K562 (cell line): Measurements from ENCODE around the gene ULK2. TPM values are rescaled to one million over a fixed set of nuclear protein-coding genes. Genes with fewer than 3 reads are reported as not detected.

Experiments used
- ATAC-seq: fragments of 200-7000 bp; cut with Tn5 transposase; 3 replicates; pipeline ENCODE4 v1.9.1; 2020; ENCODE audit warnings: moderate library complexity
- BruUV-seq: library from RNA; stranded (reverse); fragments of 400-500 nt; replicated peaks from 2 replicates; lab custom pipeline; 2021; lab: Mats Ljungman, UMichigan
- CTCF ChIA-PET: fragments of 300-600 bp; formaldehyde crosslinking; extraction: SDS; loops from one replicate; lab custom pipeline; 2021; ENCODE audit warnings: low intra/inter-chr PET ratio; lab: Yijun Ruan, JAX
- POLR2A ChIA-PET: fragments of 300-600, 350-650 bp; sonication (Branson Sonifier 250); formaldehyde crosslinking; extraction: SDS; loops from one replicate; lab custom pipeline; 2021; ENCODE audit warnings: antibody characterized with exemption, inconsistent platforms; lab: Yijun Ruan, JAX
- DNase-seq, 4 experiments: peaks; one replicate each; pipeline versions ENCODE4 v3.0.0 to v3.0.0-alpha.2; 2011 to 2018; ENCODE audit warnings: low spot score in 3 of 4, mixed read lengths in 3 of 4; ENCODE audit errors: extremely low read depth in 1 of 4
- FAIRE-seq: peaks from 2 replicates; lab custom pipeline; 2011; peaks lifted over from hg19 to GRCh38; lab: Jason Lieb, UNC
- H2AFZ ChIP-seq: 2 replicates; pipeline ENCODE4 v1.6.0; 2011; ENCODE audit warnings: low read depth, low read length, control low read depth, inconsistent platforms
- H3K27ac ChIP-seq: fragments of 200-600 bp; 3 replicates; pipeline ENCODE4 v1.8.0; 2011; ENCODE audit warnings: low read depth, mild to moderate bottlenecking, control low read depth, inconsistent platforms, low read length, moderate library complexity, mixed read lengths; ENCODE audit errors: extremely low read depth
- H3K27me3 ChIP-seq, 2 experiments: fragments of 300-600 bp in 1 of 2; 2 replicates in 1 of 2; 3 replicates in 1 of 2; pipeline versions ENCODE4 v1.6.0 to v1.8.0; 2011; ENCODE audit warnings: inconsistent platforms in 2 of 2, low read length in 2 of 2, mild to moderate bottlenecking in 1 of 2, mixed read lengths in 1 of 2, moderate library complexity in 1 of 2; ENCODE audit not compliant: control insufficient read depth in 2 of 2, insufficient read depth in 2 of 2
- H3K36me3 ChIP-seq: fragments of 300-600 bp; 3 replicates; pipeline ENCODE4 v1.8.0; 2011; ENCODE audit warnings: mild to moderate bottlenecking, low read length, inconsistent platforms; ENCODE audit not compliant: control insufficient read depth, insufficient read depth
- H3K4me1 ChIP-seq, 2 experiments: fragments of 200-600 bp in 1 of 2; replicated peaks in 1 of 2; 2 replicates in 1 of 2; 3 replicates in 1 of 2; pipeline versions ENCODE4 v1.5.1 to v1.8.0; 2011; ENCODE audit warnings: inconsistent platforms in 2 of 2, low read length in 2 of 2, mild to moderate bottlenecking in 1 of 2, mixed read lengths in 1 of 2, moderate library complexity in 1 of 2; ENCODE audit not compliant: control insufficient read depth in 2 of 2, insufficient read depth in 2 of 2
- H3K4me2 ChIP-seq: 2 replicates; pipeline ENCODE4 v1.6.1; 2011; ENCODE audit warnings: low read length, control low read depth, inconsistent platforms, mixed read lengths; ENCODE audit not compliant: insufficient read depth
- H3K4me3 ChIP-seq: fragments of 200-600 bp; sonication (generic), shearing (Covaris generic); 2 replicates; pipeline ENCODE4 v1.5.1; 2016; ENCODE audit warnings: control low read depth, inconsistent platforms
- H3K79me2 ChIP-seq: fragments of 200-600 bp; 3 replicates; pipeline ENCODE4 v1.8.0; 2011; ENCODE audit warnings: low read length, inconsistent platforms; ENCODE audit not compliant: control insufficient read depth, insufficient read depth
- H3K9ac ChIP-seq, 2 experiments: 2 replicates each; pipeline versions ENCODE4 v1.6.0 to v1.6.1; 2011; ENCODE audit warnings: low read depth in 2 of 2, low read length in 2 of 2, control low read depth in 1 of 2, inconsistent platforms in 1 of 2, mild to moderate bottlenecking in 1 of 2, mixed read lengths in 1 of 2; ENCODE audit not compliant: insufficient read depth in 1 of 2
- H3K9me1 ChIP-seq: one replicate; pipeline ENCODE4 v1.6.0; 2011; ENCODE audit warnings: inconsistent platforms, mild to moderate bottlenecking, low read length, moderate library complexity; ENCODE audit not compliant: control insufficient read depth, insufficient read depth
- H3K9me3 ChIP-seq: replicated peaks from 2 replicates; pipeline ENCODE4 v1.5.1; 2011; ENCODE audit warnings: low read depth, low read length, inconsistent platforms; ENCODE audit not compliant: control insufficient read depth, insufficient read depth
- H4K20me1 ChIP-seq: replicated peaks from 2 replicates; pipeline ENCODE4 v1.6.1; 2011; ENCODE audit warnings: low read length, inconsistent platforms, mixed read lengths; ENCODE audit not compliant: control insufficient read depth, insufficient read depth
- ATF6 ChIP-seq: sonication (generic); formaldehyde crosslinking; IDR thresholded peaks from 2 replicates; pipeline ENCODE4 v1.4.0; 2020; ENCODE audit warnings: mild to moderate bottlenecking, missing genetic modification reagents
- BRCA1 ChIP-seq, 2 experiments: fragments of 450-650 bp in 1 of 2; sonication (generic) in 1 of 2; formaldehyde crosslinking in 1 of 2; IDR thresholded peaks; 2 replicates each; pipeline versions ENCODE4 v1.5.0 to v1.6.1; 2017 to 2020; ENCODE audit warnings: mild to moderate bottlenecking in 1 of 2, missing genetic modification reagents in 1 of 2
- BRD9 ChIP-seq: fragments of 450-650 bp; IDR thresholded peaks from 2 replicates; pipeline ENCODE4 v1.6.1; 2018; ENCODE audit warnings: low read depth; ENCODE audit not compliant: partially characterized antibody
- HIVEP1 ChIP-seq: fragments of 250-450 bp; sonication (Bioruptor Pico); IDR thresholded peaks from 2 replicates; pipeline ENCODE4 v1.4.0; 2020; ENCODE audit warnings: mild to moderate bottlenecking
- HNRNPL ChIP-seq: fragments of 200-400 bp; formaldehyde crosslinking; IDR thresholded peaks from 2 replicates; pipeline ENCODE4 v1.6.1; 2017; ENCODE audit warnings: low read depth, mild to moderate bottlenecking, low read length
- PKNOX1 ChIP-seq: fragments of 450-650 bp; IDR thresholded peaks from 2 replicates; pipeline ENCODE4 v1.6.1; 2016
- SIN3B ChIP-seq: fragments of 450-650 bp; IDR thresholded peaks from 2 replicates; pipeline ENCODE4 v1.6.1; 2017; ENCODE audit warnings: low read depth, mild to moderate bottlenecking, moderate library complexity
- SRSF1 ChIP-seq: fragments of 200-400 bp; formaldehyde crosslinking; IDR thresholded peaks from 2 replicates; pipeline ENCODE4 v1.6.1; 2017; ENCODE audit warnings: mild to moderate bottlenecking, low read depth, low read length, moderate library complexity
- ZBTB5 ChIP-seq: fragments of 450-650 bp; IDR thresholded peaks from 2 replicates; pipeline ENCODE4 v1.6.1; 2017; ENCODE audit warnings: antibody characterized with exemption
- ZNF175 ChIP-seq: fragments of 200-800 bp; sonication (Bioruptor generic); IDR thresholded peaks from 2 replicates; pipeline ENCODE4 v1.6.1; 2016; ENCODE audit warnings: low read depth, mild to moderate bottlenecking, missing genetic modification characterization, missing compliant biosample characterization
- ZNF41 ChIP-seq: fragments of 250-450 bp; sonication (Bioruptor Pico); conservative IDR thresholded peaks from 2 replicates; pipeline ENCODE4 v1.4.0; 2020; ENCODE audit warnings: mild to moderate bottlenecking
- ZNF431 ChIP-seq: sonication (generic); formaldehyde crosslinking; IDR thresholded peaks from 2 replicates; pipeline ENCODE4 v1.8.0; 2022; ENCODE audit warnings: mild to moderate bottlenecking, missing genetic modification reagents
- ZNF449 ChIP-seq: fragments of 250-450 bp; sonication (Bioruptor Pico); IDR thresholded peaks from 2 replicates; pipeline ENCODE4 v1.8.0; 2022; ENCODE audit warnings: moderate library complexity, mild to moderate bottlenecking, inconsistent platforms
- WGBS: fragments of 100-300 bp; shearing (Covaris generic); methylation state at CpG from one replicate; pipeline ENCODE4 v1.1.6; 2016; ENCODE audit warnings: low coverage, mixed read lengths; ENCODE audit not compliant: insufficient coverage; ENCODE audit errors: missing lambda C conversion rate; 5-methylcytosine and 5-hydroxymethylcytosine counted together
- in situ Hi-C: fragments of 300-500 bp; cut with MboI; formaldehyde crosslinking; loops from 4 replicates; pipeline ENCODE4 v1.15.0; 2018; ENCODE audit warnings: inconsistent platforms, mixed read lengths
- intact Hi-C: fragments of 100-400 bp; cut with micrococcal nuclease; formaldehyde crosslinking; loops from 2 replicates; pipeline ENCODE4 v1.14.2; 2022
- polyA plus RNA-seq, 8 experiments: library from polyadenylated mRNA; depleted of rRNA in 4 of 8; stranded (reverse) in 5 of 8; unstranded in 3 of 8; fragments of >200 nt; fragmentation: Nextera tagmentation in 2 of 8; fragmentation: Illumina TruSeq in 1 of 8; extraction: Ambion mirVana in 2 of 8; extraction: Trizol in 1 of 8; gene quantifications; 2 replicates each; pipeline versions ENCODE4 v1.2.1 to v1.2.3, GENCODE V29; 2011 to 2014; ENCODE audit warnings: inconsistent platforms in 1 of 8, missing spikeins in 1 of 8
- total RNA-seq, 7 experiments: library from RNA; depleted of rRNA in 6 of 7; stranded (reverse); fragments of >200 nt in 6 of 7; fragmentation: Illumina TruSeq in 2 of 7; extraction: Trizol in 2 of 7; gene quantifications; 2 replicates each; pipeline versions ENCODE4 v1.2.1 to v1.2.3, GENCODE V29; 2011 to 2021; ENCODE audit warnings: low replicate concordance in 1 of 7

The ULK2 gene
- total and polyA plus RNA-seq, 9 of the 15 experiments (the other 6 are each of a cell fraction or from before 2014, with no cell fraction given): 0.01 to 0.18 (median 0.07) TPM; not detected in 5

- TF ChIP-seq ZBTB5: no peak
- no peak for TF ChIP-seq ZNF41
- TF ChIP-seq ATF6 (CRISPR knock-in tag): no peak
- TF ChIP-seq ZNF431 (CRISPR knock-in tag): no peak
Observed at GRCh38 chr17:19753051-19753509, 114.7 kb downstream of the ULK2 start (continued).

- H3K27ac ChIP-seq: no peak overlapping the region
- H3K4me2 ChIP-seq: no peak overlapping the region
- no TSS peak for BruUV-seq
- H3K27me3 ChIP-seq: peaks cover 8 to 60% of the 10 kb centered on the region in 2 experiments; a peak in 3 of 5 replicates
- no peak overlapping the region; a peak in 1 of 4 replicates for H3K9ac ChIP-seq
- no peaks in the 10 kb centered on the region for H3K9me3 ChIP-seq
- no peak overlapping the region for H2AFZ ChIP-seq
- intact Hi-C loops: no loop called here
- H4K20me1 ChIP-seq: no peaks in the 10 kb centered on the region
- no peaks in the 10 kb centered on the region for H3K36me3 ChIP-seq
- ATAC-seq: no peak
- 0% methylated on average over 9 of the region's 15 CpGs for WGBS
- no peaks in the 10 kb centered on the region for H3K9me1 ChIP-seq
- POLR2A ChIA-PET: interaction anchor here (0.8 kb wide), 1 partner anchor 20 kb away, joined by 3 read pairs; no protein-coding TSS in a partner anchor
- no peak overlapping the region for H3K4me3 ChIP-seq
- no peak for DNase-seq
- no peaks in the 10 kb centered on the region; a peak in 1 of 5 replicates for H3K4me1 ChIP-seq
- CTCF ChIA-PET: no interaction called here
- in situ Hi-C loops: no loop called here
- H3K79me2 ChIP-seq: no peaks in the 10 kb centered on the region
- no peak for FAIRE-seq
- TF ChIP-seq SIN3B (no peak), BRCA1 (IDR thresholded peaks at IDR 0.05) (no peak), BRCA1 (CRISPR knock-in tag; IDR thresholded peaks at IDR 0.05) (no peak), HIVEP1 (CRISPR knock-in tag) (no peak), PKNOX1 (no peak), ZNF175 (no peak), SRSF1 (no peak), BRD9 (no peak), ZNF449 (CRISPR knock-in tag) (no peak), HNRNPL (no peak)
Observed at GRCh38 chr17:19752216-19753050, 115.3 kb downstream of the ULK2 start.
